Progenitor cell of endocrine pancreas (in vitro differentiated cells): ENCODE results near the gene TMED9. TPM values are rescaled to one million over a fixed set of nuclear protein-coding genes. Genes with fewer than 3 reads are reported as not detected.
A peak's percentile ranks its signal among the peaks of the same experiment; 100 is the strongest.

Source experiments
- DNase-seq: peaks from one replicate; pipeline ENCODE4 v3.0.0; 2021; ENCODE audit warnings: low spot score; ENCODE audit not compliant: unreplicated experiment
- H3K27ac Mint-ChIP-seq: 2 replicates; pipeline ENCODE4 v1.8.0; 2021; ENCODE audit warnings: mild to moderate bottlenecking, moderate library complexity, mixed read lengths
- H3K27me3 Mint-ChIP-seq: 2 replicates; pipeline ENCODE4 v1.8.0; 2021; ENCODE audit warnings: mixed read lengths
- H3K36me3 Mint-ChIP-seq: 2 replicates; pipeline ENCODE4 v1.8.0; 2022; ENCODE audit warnings: mixed read lengths; ENCODE audit not compliant: insufficient read depth
- H3K4me1 Mint-ChIP-seq: 2 replicates; pipeline ENCODE4 v1.8.0; 2021; ENCODE audit warnings: low read depth, mixed read lengths
- H3K4me3 Mint-ChIP-seq: 2 replicates; pipeline ENCODE4 v1.8.0; 2021; ENCODE audit warnings: low read depth, mild to moderate bottlenecking, moderate library complexity, mixed read lengths
- H3K9me3 Mint-ChIP-seq: 2 replicates; pipeline ENCODE4 v1.8.0; 2021; ENCODE audit warnings: low read depth, mixed read lengths
- total RNA-seq: library from RNA; stranded (reverse); gene quantifications from 2 replicates; pipeline ENCODE4 v1.2.1, GENCODE V29; 2021
- TF ChIP-seq, protein P1 (sequence below): fragments of 200-600 bp; sonication (generic); IDR thresholded peaks from one replicate; pipeline ENCODE4 v1.5.0; 2021; ENCODE audit warnings: antibody characterized with exemption, mild to moderate bottlenecking; ENCODE audit not compliant: unreplicated experiment

The TMED9 gene
- total RNA-seq, 1 donor from 2014 or later, result 170 TPM

DNA sequence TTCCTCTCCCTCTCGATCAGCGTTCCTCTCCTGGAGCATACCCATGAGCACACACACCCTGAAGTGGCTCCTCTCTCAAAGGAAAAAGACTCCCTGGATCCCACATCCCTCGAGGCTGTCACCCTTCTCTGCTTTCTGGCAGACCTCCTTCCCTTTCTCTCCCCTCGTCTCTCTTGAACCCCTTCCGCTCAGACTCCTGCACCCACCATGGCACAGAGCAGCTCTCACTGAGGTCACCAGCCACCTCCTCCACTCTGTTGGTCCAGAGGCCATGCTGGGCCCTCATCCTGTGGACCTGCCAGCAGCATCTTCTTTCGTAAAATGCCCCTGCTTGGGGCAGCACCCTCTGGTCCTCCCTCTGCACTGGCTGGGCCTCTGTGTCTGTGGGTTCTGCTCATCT lies 13.7 kb downstream of the TMED9 start:
- Mint-ChIP-seq H3K9me3 (no peaks in the 10 kb centered on the region), H3K4me1 (peaks cover 8% of the 10 kb centered on the region), H3K27me3 (no peaks in the 10 kb centered on the region), H3K27ac (no peak overlapping the region), H3K4me3 (no peak overlapping the region), H3K36me3 (peaks cover 2% of the 10 kb centered on the region)
- TF ChIP-seq, protein P1, sequence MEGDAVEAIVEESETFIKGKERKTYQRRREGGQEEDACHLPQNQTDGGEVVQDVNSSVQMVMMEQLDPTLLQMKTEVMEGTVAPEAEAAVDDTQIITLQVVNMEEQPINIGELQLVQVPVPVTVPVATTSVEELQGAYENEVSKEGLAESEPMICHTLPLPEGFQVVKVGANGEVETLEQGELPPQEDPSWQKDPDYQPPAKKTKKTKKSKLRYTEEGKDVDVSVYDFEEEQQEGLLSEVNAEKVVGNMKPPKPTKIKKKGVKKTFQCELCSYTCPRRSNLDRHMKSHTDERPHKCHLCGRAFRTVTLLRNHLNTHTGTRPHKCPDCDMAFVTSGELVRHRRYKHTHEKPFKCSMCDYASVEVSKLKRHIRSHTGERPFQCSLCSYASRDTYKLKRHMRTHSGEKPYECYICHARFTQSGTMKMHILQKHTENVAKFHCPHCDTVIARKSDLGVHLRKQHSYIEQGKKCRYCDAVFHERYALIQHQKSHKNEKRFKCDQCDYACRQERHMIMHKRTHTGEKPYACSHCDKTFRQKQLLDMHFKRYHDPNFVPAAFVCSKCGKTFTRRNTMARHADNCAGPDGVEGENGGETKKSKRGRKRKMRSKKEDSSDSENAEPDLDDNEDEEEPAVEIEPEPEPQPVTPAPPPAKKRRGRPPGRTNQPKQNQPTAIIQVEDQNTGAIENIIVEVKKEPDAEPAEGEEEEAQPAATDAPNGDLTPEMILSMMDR, result no peak
- DNase-seq, result no peak

DNA sequence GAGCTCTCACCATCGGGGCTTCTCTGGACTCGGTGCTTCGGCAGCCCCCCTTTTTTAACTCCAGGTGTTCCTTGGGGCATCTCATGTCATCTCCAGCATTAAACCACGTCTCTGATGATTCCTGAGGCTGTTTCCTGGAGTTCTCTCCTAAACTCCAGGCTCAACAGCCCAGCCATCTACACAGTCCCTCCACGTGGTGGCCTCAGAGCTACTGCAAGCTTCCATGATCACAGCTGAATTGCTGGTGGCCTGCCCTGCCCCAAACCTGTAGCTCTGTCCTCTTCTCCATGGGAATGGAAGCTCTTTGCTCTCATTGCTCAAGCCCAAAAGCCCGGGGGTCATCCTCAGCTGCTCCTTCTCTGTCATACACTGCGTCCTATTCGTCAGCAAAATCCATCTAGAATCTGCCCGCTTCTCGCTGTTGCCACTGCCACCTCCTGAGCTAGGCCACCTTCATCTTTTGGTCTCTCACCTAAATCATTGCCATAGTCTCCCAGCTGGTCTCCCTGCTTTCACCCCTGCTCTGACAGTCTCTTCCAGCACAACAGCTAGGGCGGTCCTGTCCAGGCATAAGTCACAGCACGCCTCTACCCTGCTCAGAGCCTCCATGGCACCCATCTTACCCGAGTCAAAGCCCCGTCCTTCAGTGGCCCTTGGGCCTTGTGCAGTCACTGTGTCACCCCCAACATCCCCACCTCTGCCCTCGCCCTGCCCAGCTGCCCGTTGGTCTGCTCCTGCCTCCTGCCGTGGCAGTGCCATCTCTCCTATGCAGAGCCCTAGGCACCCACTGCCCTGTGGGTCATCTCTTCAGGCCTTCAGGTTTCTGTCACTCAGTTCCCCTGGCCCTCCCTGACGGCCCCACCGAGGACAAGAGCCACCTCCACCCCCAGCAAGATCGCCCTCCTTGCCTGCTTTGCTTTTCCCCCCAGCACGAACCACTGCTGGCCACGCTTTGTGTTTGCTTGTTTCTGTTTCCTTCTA lies 14.4 kb downstream of the TMED9 start:
- H3K36me3 Mint-ChIP-seq, result peaks cover 2% of the 10 kb centered on the region
- TF ChIP-seq, protein P1, result no peak
- no peaks in the 10 kb centered on the region for H3K27me3 Mint-ChIP-seq
- H3K27ac Mint-ChIP-seq, result no peak overlapping the region
- peaks cover 5% of the 10 kb centered on the region for H3K4me1 Mint-ChIP-seq
- H3K9me3 Mint-ChIP-seq, result no peaks in the 10 kb centered on the region
- no peak for DNase-seq
- no peak overlapping the region for H3K4me3 Mint-ChIP-seq

DNA sequence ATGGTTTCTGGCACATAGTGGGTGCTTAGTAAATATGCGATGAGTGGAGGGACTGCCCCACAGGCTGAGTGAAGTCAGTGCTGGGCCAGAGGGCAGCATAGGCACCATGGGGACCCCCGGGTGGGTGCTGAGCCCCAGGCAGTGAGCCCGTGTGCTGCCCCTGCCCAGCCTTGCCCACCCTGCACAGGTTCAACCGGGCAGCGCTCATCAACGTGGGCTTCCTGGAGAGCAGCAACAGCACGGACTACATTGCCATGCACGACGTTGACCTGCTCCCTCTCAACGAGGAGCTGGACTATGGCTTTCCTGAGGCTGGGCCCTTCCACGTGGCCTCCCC lies 15.1 kb downstream of the TMED9 start:
- Mint-ChIP-seq H3K4me3 (no peak overlapping the region), H3K27ac (no peak overlapping the region), H3K27me3 (no peaks in the 10 kb centered on the region), H3K9me3 (no peaks in the 10 kb centered on the region), H3K4me1 (peaks cover 2% of the 10 kb centered on the region), H3K36me3 (peaks cover 2% of the 10 kb centered on the region)
- DNase-seq, result no peak
- TF ChIP-seq, protein P1, result no peak

DNA sequence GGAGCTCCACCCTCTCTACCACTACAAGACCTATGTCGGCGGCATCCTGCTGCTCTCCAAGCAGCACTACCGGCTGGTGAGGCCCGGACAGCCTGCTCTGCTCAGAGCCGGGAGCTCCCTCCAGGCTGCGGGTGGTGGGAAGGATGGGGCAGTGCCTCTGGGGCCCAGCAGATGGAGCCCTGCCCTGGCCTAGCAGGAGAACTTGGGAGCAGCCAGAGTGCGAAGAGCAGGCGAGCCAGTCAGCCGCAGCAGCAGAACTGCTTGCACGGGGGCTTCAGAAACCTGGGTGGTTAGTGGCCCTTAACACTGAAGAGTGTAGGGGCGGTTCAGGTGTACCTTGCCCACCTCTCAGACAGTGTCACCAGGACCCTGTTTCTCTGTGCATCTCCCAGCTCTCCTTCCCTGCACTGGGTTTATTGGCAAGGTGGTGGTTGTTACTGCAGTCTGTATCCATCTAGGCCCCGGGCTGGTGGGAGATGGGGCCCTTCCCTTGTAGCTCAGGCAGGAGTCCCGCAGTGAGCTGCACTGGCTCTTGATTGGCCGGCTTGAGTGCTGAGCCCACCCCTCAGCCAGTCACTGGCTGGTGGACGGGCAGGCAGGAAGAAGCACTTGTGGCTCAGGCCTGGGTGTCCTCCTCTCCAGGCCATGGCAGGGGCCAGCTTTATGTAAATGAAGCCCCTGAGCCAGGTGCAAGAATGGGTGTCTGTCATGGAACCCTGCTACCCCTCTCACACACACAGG lies 15.6 kb downstream of the TMED9 start:
- DNase-seq, result peak; percentile 76
- TF ChIP-seq, protein P1, result peak; percentile 92
- peaks cover 4% of the 10 kb centered on the region for H3K36me3 Mint-ChIP-seq
- peak overlapping the region; percentile 56 for H3K27ac Mint-ChIP-seq
- H3K9me3 Mint-ChIP-seq, result no peaks in the 10 kb centered on the region
- H3K4me3 Mint-ChIP-seq, result no peak overlapping the region
- peaks cover 2% of the 10 kb centered on the region for H3K4me1 Mint-ChIP-seq
- no peaks in the 10 kb centered on the region for H3K27me3 Mint-ChIP-seq

DNA sequence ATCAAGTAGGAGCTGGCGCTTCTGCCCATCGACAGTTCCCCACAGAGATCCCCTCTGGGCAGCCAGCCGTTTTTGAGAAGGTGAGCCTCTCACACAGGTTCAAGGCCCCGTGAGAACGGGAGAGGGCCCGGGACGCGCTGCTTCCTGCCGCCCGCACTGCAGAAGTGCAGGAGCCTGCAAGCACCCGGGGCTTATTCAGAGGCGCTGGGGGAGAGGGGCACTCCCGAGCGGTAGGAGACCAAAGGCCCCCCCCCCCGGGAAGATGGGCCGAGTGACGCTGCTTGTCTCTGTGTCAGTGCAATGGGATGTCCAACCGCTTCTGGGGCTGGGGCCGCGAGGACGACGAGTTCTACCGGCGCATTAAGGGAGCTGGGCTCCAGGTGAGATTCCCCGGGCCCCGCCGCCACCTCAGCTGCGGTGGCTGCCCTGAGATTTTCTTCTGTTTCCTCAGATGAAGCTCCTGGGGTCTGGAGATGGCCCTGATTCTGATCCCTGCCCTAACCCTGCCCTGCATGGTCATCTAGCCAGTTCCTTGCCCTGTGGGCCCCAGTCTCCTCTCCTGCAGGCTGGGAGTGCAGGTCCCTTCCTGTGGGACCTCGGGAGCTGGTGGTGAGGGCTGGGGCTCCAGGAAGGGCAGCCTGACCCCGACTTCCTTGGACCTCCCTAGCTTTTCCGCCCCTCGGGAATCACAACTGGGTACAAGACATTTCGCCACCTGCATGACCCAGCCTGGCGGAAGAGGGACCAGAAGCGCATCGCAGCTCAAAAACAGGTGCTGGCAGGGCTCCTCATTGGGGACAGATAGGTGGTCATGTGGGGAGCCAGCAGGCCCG lies 16.5 kb downstream of the TMED9 start:
- TF ChIP-seq, protein P1, result no peak
- no peaks in the 10 kb centered on the region for H3K9me3 Mint-ChIP-seq
- H3K4me1 Mint-ChIP-seq, result peaks cover 2% of the 10 kb centered on the region
- H3K27ac Mint-ChIP-seq, result no peak overlapping the region
- H3K4me3 Mint-ChIP-seq, result no peak overlapping the region
- no peak for DNase-seq
- no peaks in the 10 kb centered on the region for H3K27me3 Mint-ChIP-seq
- peaks cover 4% of the 10 kb centered on the region for H3K36me3 Mint-ChIP-seq
